H1 (cell line): ENCODE measurements around the gene MAP7. TPM values are rescaled to one million over a fixed set of nuclear protein-coding genes. Genes with fewer than 3 reads are reported as not detected.
A peak's percentile ranks its signal among the peaks of the same experiment; 100 is the strongest.

ENCODE experiments used
- CTCF ChIA-PET: fragments of 300-600 bp; sonication (Branson Sonifier 250); formaldehyde crosslinking; loops from one replicate; lab custom pipeline; 2021; ENCODE audit not compliant: partially characterized antibody; lab: Charles Lee
- POLR2A ChIA-PET: fragments of 300-600 bp; sonication (Branson Sonifier 250); formaldehyde crosslinking; loops from one replicate; lab custom pipeline; 2021; ENCODE audit warnings: inconsistent platforms; ENCODE audit not compliant: partially characterized antibody; lab: Charles Lee
- DNase-seq, 2 experiments: peaks; one replicate each; pipeline versions ENCODE4 v3.0.0 to v3.0.0-alpha.2; 2010 to 2022; ENCODE audit warnings: low spot score in 2 of 2, low read depth in 1 of 2, mixed read lengths in 1 of 2
- FAIRE-seq: peaks from 2 replicates; lab custom pipeline; 2011; peaks lifted over from hg19 to GRCh38; lab: Jason Lieb, UNC
- H2AFZ ChIP-seq: 2 replicates; pipeline ENCODE4 v1.8.1; 2012; ENCODE audit warnings: low read length, inconsistent platforms
- H2AK5ac ChIP-seq: 2 replicates; pipeline ENCODE4 v1.6.1; 2013; ENCODE audit warnings: low read depth, low read length
- H2BK120ac ChIP-seq: replicated peaks from 2 replicates; pipeline ENCODE3; 2013; ENCODE audit warnings: low read depth, low read length, inconsistent platforms
- H2BK12ac ChIP-seq: 2 replicates; pipeline ENCODE4 v1.6.1; 2013; ENCODE audit warnings: low read depth, low read length
- H2BK15ac ChIP-seq: 2 replicates; pipeline ENCODE4 v1.6.1; 2013; ENCODE audit warnings: low read length
- H2BK20ac ChIP-seq: 2 replicates; pipeline ENCODE4 v1.6.1; 2013; ENCODE audit warnings: low read length
- H2BK5ac ChIP-seq: 2 replicates; pipeline ENCODE4 v1.6.1; 2013; ENCODE audit warnings: low read depth, low read length
- H3K14ac ChIP-seq: 2 replicates; pipeline ENCODE4 v1.6.1; 2013; ENCODE audit warnings: inconsistent platforms; ENCODE audit not compliant: insufficient read length
- H3K18ac ChIP-seq: 2 replicates; pipeline ENCODE4 v1.6.1; 2013; ENCODE audit warnings: low read length; ENCODE audit errors: extremely low read depth
- H3K23ac ChIP-seq: 2 replicates; pipeline ENCODE4 v1.6.1; 2013; ENCODE audit warnings: inconsistent platforms; ENCODE audit not compliant: insufficient read length
- H3K23me2 ChIP-seq: 2 replicates; pipeline ENCODE4 v1.6.1; 2013; ENCODE audit warnings: low read depth, low read length
- H3K27ac ChIP-seq: 2 replicates; pipeline ENCODE4 v1.6.1; 2011; ENCODE audit warnings: low read depth, low read length, inconsistent platforms
- H3K27me3 ChIP-seq, 4 experiments: replicated peaks in 1 of 4; 1 replicate in 1 of 4; 2 replicates in 3 of 4; pipeline versions ENCODE4 v1.6.1 to v1.8.1; 2011 to 2013; ENCODE audit warnings: low read length in 3 of 4, mild to moderate bottlenecking in 3 of 4, inconsistent platforms in 2 of 4, mixed read lengths in 2 of 4, moderate library complexity in 1 of 4; ENCODE audit not compliant: control insufficient read depth in 3 of 4, insufficient read depth in 3 of 4; ENCODE audit errors: extremely low read depth in 1 of 4
- H3K36me3 ChIP-seq, 4 experiments: 2 replicates each; pipeline versions ENCODE4 v1.6.1 to v1.8.1; 2011 to 2013; ENCODE audit warnings: mild to moderate bottlenecking in 4 of 4, low read length in 3 of 4, moderate library complexity in 2 of 4, control low read depth in 1 of 4, inconsistent platforms in 1 of 4; ENCODE audit not compliant: insufficient read depth in 4 of 4, control insufficient read depth in 2 of 4
- H3K4ac ChIP-seq: replicated peaks from 2 replicates; pipeline ENCODE3; 2013; ENCODE audit warnings: low read length, low read depth, mixed read lengths, inconsistent platforms; ENCODE audit not compliant: insufficient read length
- H3K4me1 ChIP-seq, 4 experiments: replicated peaks in 1 of 4; 1 replicate in 1 of 4; 2 replicates in 3 of 4; pipeline versions ENCODE4 v1.6.1 to v1.8.1; 2011 to 2013; ENCODE audit warnings: low read length in 3 of 4, inconsistent platforms in 2 of 4, mixed read lengths in 1 of 4; ENCODE audit not compliant: insufficient read depth in 4 of 4, control insufficient read depth in 3 of 4
- H3K4me2 ChIP-seq, 2 experiments: 2 replicates each; pipeline versions ENCODE4 v1.6.1 to v1.8.1; 2011 to 2013; ENCODE audit warnings: low read depth in 2 of 2, low read length in 2 of 2, control low read depth in 1 of 2, inconsistent platforms in 1 of 2, mild to moderate bottlenecking in 1 of 2; ENCODE audit not compliant: insufficient read depth in 1 of 2
- H3K4me3 ChIP-seq, 4 experiments: fragments of 200-600, 300-600 bp in 1 of 4; sonication (generic), shearing (Covaris generic), sonication (Bioruptor Twin) in 1 of 4; 2 replicates each; pipeline versions ENCODE4 v1.5.1 to v1.8.1; 2011 to 2016; ENCODE audit warnings: low read length in 4 of 4, low read depth in 3 of 4, control low read depth in 2 of 4, inconsistent platforms in 2 of 4, mild to moderate bottlenecking in 2 of 4, mixed read lengths in 1 of 4, moderate library complexity in 1 of 4; ENCODE audit not compliant: insufficient read depth in 2 of 4; ENCODE audit errors: extremely low read depth in 1 of 4
- H3K56ac ChIP-seq: replicated peaks from 2 replicates; pipeline ENCODE3; 2013; ENCODE audit warnings: low read depth, mild to moderate bottlenecking, mixed read lengths, low read length, inconsistent platforms; ENCODE audit not compliant: insufficient read length
- H3K79me1 ChIP-seq: 2 replicates; pipeline ENCODE4 v1.6.1; 2013; ENCODE audit warnings: low read depth, low read length, control low read depth
- H3K79me2 ChIP-seq, 2 experiments: 2 replicates each; pipeline versions ENCODE4 v1.6.1 to v1.8.1; 2012 to 2013; ENCODE audit warnings: low read length in 2 of 2, mild to moderate bottlenecking in 2 of 2, inconsistent platforms in 1 of 2; ENCODE audit not compliant: insufficient read depth in 2 of 2, control insufficient read depth in 1 of 2
- H3K9ac ChIP-seq, 4 experiments: replicated peaks in 1 of 4; 1 replicate in 1 of 4; 2 replicates in 3 of 4; pipeline versions ENCODE4 v1.6.1 to v1.8.1; 2011 to 2013; ENCODE audit warnings: low read depth in 3 of 4, low read length in 3 of 4, control low read depth in 2 of 4, mild to moderate bottlenecking in 2 of 4, moderate library complexity in 2 of 4, inconsistent platforms in 1 of 4; ENCODE audit errors: extremely low read depth in 1 of 4
- H3K9me3 ChIP-seq, 2 experiments: 2 replicates each; pipeline versions ENCODE4 v1.6.1 to v1.8.1; 2012 to 2013; ENCODE audit warnings: mild to moderate bottlenecking in 2 of 2, moderate library complexity in 2 of 2, control low read depth in 1 of 2, inconsistent platforms in 1 of 2, low read depth in 1 of 2, low read length in 1 of 2, mixed read lengths in 1 of 2; ENCODE audit not compliant: insufficient read depth in 2 of 2
- H4K20me1 ChIP-seq, 2 experiments: replicated peaks in 1 of 2; 2 replicates each; pipeline versions ENCODE3 to v1.8.1; 2011 to 2013; ENCODE audit warnings: inconsistent platforms in 2 of 2, low read length in 2 of 2, mild to moderate bottlenecking in 1 of 2; ENCODE audit not compliant: insufficient read depth in 2 of 2, control insufficient read depth in 1 of 2
- H4K5ac ChIP-seq: 2 replicates; pipeline ENCODE4 v1.6.1; 2013; ENCODE audit warnings: low read length, low read depth, mixed read lengths, inconsistent platforms; ENCODE audit not compliant: insufficient read length
- H4K8ac ChIP-seq: 2 replicates; pipeline ENCODE4 v1.8.0; 2013; ENCODE audit warnings: mild to moderate bottlenecking, moderate library complexity, low read length, inconsistent platforms; ENCODE audit not compliant: insufficient read depth; ENCODE audit errors: extremely low read depth
- H4K91ac ChIP-seq: replicated peaks from 2 replicates; pipeline ENCODE3; 2013; ENCODE audit warnings: low read length, mixed read lengths, inconsistent platforms; ENCODE audit not compliant: insufficient read length
- ASH2L ChIP-seq: fragments of 200-600, 300-600 bp; sonication (generic); IDR thresholded peaks from one replicate; pipeline ENCODE4 v1.7.1; 2017; ENCODE audit warnings: low read length
- CHD1 ChIP-seq: IDR thresholded peaks from 2 replicates; pipeline ENCODE4 v1.6.1; 2012; ENCODE audit warnings: low read depth, low read length, improper control_type of control experiment
- GABPA ChIP-seq: IDR thresholded peaks from 2 replicates; pipeline ENCODE4 v1.6.1; 2011; ENCODE audit warnings: mild to moderate bottlenecking, low read length, moderate library complexity, borderline replicate concordance; ENCODE audit not compliant: insufficient read depth
- JUN ChIP-seq: IDR thresholded peaks from 2 replicates; pipeline ENCODE4 v1.6.1; 2011; ENCODE audit warnings: low read depth, mild to moderate bottlenecking, improper control_type of control experiment, low read length
- RAD21 ChIP-seq, 2 experiments: IDR thresholded peaks in 1 of 2; conservative IDR thresholded peaks in 1 of 2; 2 replicates each; pipeline ENCODE4 v1.6.1; 2011; ENCODE audit warnings: low read depth in 2 of 2, low read length in 2 of 2, improper control_type of control experiment in 1 of 2, inconsistent platforms in 1 of 2, mild to moderate bottlenecking in 1 of 2, moderate library complexity in 1 of 2
- RFX5 ChIP-seq: IDR thresholded peaks from 2 replicates; pipeline ENCODE4 v1.6.1; 2011; ENCODE audit warnings: low read depth, low read length, improper control_type of control experiment, borderline replicate concordance
- TAF7 ChIP-seq: optimal IDR thresholded peaks from 2 replicates; pipeline ENCODE3; 2011; ENCODE audit warnings: low read depth, mild to moderate bottlenecking, inconsistent platforms, low read length, moderate library complexity, borderline replicate concordance
- WGBS, 2 experiments: shearing (Covaris generic) in 1 of 2; methylation state at CpG; one replicate each; pipeline versions ENCODE4 v1.1.6 to v1.1.7; 2013 to 2015; ENCODE audit warnings: low lambda C conversion rate in 2 of 2, mixed read lengths in 2 of 2, inconsistent platforms in 1 of 2, low coverage in 1 of 2, missing lambda C conversion rate in 1 of 2; ENCODE audit not compliant: insufficient replicate concordance in 2 of 2, insufficient coverage in 1 of 2, insufficient read length in 1 of 2; ENCODE audit errors: extremely low coverage in 1 of 2, missing lambda C conversion rate in 1 of 2; 5-methylcytosine and 5-hydroxymethylcytosine counted together
- polyA plus RNA-seq, 7 experiments: library from polyadenylated mRNA; depleted of rRNA in 3 of 7; stranded (reverse) in 5 of 7; unstranded in 2 of 7; fragments of >200 nt in 5 of 7; fragments of 200-250 nt in 2 of 7; gene quantifications; 1 replicate in 5 of 7; 2 replicates in 1 of 7; 4 replicates in 1 of 7; pipeline versions ENCODE4 v1.2.1 to v1.2.3, GENCODE V29; 2011 to 2013; ENCODE audit warnings: missing spikeins in 2 of 7, mixed read lengths in 2 of 7
- total RNA-seq: library from RNA; stranded (reverse); fragmentation: NEBNext Ultra II Directional; extraction: Animal tissue kit (Norgen Biotek cat#: 25700); gene quantifications from 2 replicates; pipeline ENCODE4 v1.2.1, GENCODE V29; 2021
- TF ChIP-seq, protein P1 (sequence below): IDR thresholded peaks from 2 replicates; pipeline ENCODE4 v1.6.1; 2012; ENCODE audit warnings: inconsistent platforms

Gene MAP7
- total and polyA plus RNA-seq, 2 of the 8 experiments (the other 6 are each of a cell fraction or from before 2014, with no cell fraction given) = 13.5 to 66.9 TPM

DNA sequence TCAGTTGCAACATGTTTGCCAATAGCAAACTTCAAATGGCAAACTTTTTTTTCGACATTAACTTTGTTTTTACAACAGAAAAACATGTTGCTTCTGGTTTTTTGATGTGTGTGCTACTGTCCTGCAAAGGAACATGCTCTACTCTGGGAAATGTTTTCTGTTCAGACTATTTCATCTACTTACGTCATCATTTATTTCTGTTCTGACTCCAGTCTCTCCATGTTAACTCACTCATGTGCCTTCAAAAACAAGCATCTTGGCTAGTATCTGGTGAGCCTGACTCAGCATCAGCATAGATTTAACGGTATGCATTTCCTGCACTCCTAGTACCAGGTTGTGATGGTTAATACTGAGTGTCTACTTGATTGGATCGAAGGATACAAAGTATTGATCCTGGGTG, 36.1 kb upstream of the MAP7 start:
- Histone ChIP-seq H3K4me3 (no peak overlapping the region), H2BK120ac (no peak overlapping the region)
- POLR2A ChIA-PET = no interaction called here

More for the DNA sequence above, 36.1 kb upstream of the MAP7 start:
- Histone ChIP-seq H4K91ac (no peak overlapping the region), H3K4ac (peak overlapping the region; percentile 58), H4K20me1 (no peaks in the 10 kb centered on the region), H3K23me2 (no peaks in the 10 kb centered on the region), H2AK5ac (no peak overlapping the region), H2BK12ac (no peak overlapping the region), H3K79me2 (no peaks in the 10 kb centered on the region), H3K56ac (no peak overlapping the region), H3K14ac (no peak overlapping the region), H3K4me2 (no peak overlapping the region), H3K9ac (no peak overlapping the region), H4K8ac (no peak overlapping the region), H3K9me3 (peaks cover 5 to 12% of the 10 kb centered on the region in 2 experiments), H3K27ac (no peak overlapping the region), H3K4me1 (peaks cover 2 to 14% (median 6%) of the 10 kb centered on the region in 4 experiments; a peak in 5 of 7 replicates), H2BK5ac (no peak overlapping the region), H3K23ac (no peak overlapping the region), H2BK20ac (no peak overlapping the region), H3K18ac (no peak overlapping the region), H2BK15ac (no peak overlapping the region), H3K79me1 (no peaks in the 10 kb centered on the region), H4K5ac (no peak overlapping the region), H2AFZ (no peak overlapping the region), H3K36me3 (no peaks in the 10 kb centered on the region), H3K27me3 (no peaks in the 10 kb centered on the region)
- no peak for FAIRE-seq
- CTCF ChIA-PET = interaction anchor here (0.8 kb wide), 1 partner anchor 8 kb away, joined by 3 read pairs; no protein-coding TSS in a partner anchor
- 87% methylated on average over 4 of the region's 4 CpGs; no CpG with 5 or more reads in 1 of the 2 experiments for WGBS, 2 experiments
- TF ChIP-seq, protein P1, sequence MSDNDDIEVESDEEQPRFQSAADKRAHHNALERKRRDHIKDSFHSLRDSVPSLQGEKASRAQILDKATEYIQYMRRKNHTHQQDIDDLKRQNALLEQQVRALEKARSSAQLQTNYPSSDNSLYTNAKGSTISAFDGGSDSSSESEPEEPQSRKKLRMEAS = no peak
- no peak for TF ChIP-seq TAF7
- no peak for TF ChIP-seq RAD21 (IDR thresholded peaks at IDR 0.05 in 1 of 2, conservative IDR thresholded peaks at IDR 0.05 in 1 of 2; ENCODE audit: low read depth in 2 of 2, low read length in 2 of 2)
- no peak for TF ChIP-seq GABPA
- TF ChIP-seq RFX5 = no peak
- no peak for TF ChIP-seq CHD1
- no peak for TF ChIP-seq ASH2L
- no peak for TF ChIP-seq JUN
- no peak for DNase-seq
